RWPE1 (cell line): ENCODE results near the gene TBC1D24.

Source experiments
- CTCF ChIA-PET: fragments of 350-600 bp; sonication (Branson Sonifier 250); formaldehyde crosslinking; extraction: SDS; loops from one replicate; lab custom pipeline; 2021; lab: Yijun Ruan, JAX
- POLR2A ChIA-PET: fragments of 400-600 bp; formaldehyde crosslinking; extraction: SDS; loops from one replicate; lab custom pipeline; 2020; ENCODE audit warnings: antibody characterized with exemption; ENCODE audit not compliant: low non-redundant PET; lab: Yijun Ruan, JAX
- DNase-seq: peaks from one replicate; pipeline ENCODE4 v3.0.0; 2012; ENCODE audit warnings: low spot score
- H3K27ac ChIP-seq: fragments of 450-650 bp; 2 replicates; pipeline ENCODE4 v1.5.1; 2017
- TF ChIP-seq, protein P1 (sequence below): fragments of 450-650 bp; conservative IDR thresholded peaks from 2 replicates; pipeline ENCODE4 v1.5.1; 2017; ENCODE audit warnings: low read depth, mild to moderate bottlenecking

TBC1D24 gene

GRCh38 chr16:2474877-2475412 lies at the start of gene TBC1D24:
TBC1D24 (plus strand) TSS chr16:2475127; CDS start chr16:2496149, 21,022 bp downstream.
- CTCF ChIA-PET: interaction anchor here (4.0 kb wide), 1 partner anchor 26 kb away, joined by 12 read pairs; no protein-coding TSS in a partner anchor
- POLR2A ChIA-PET: no interaction called here
- H3K27ac ChIP-seq: peak within 1 kb of the TSS; percentile 85
- DNase-seq: peak; percentile 97
- TF ChIP-seq, protein P1, sequence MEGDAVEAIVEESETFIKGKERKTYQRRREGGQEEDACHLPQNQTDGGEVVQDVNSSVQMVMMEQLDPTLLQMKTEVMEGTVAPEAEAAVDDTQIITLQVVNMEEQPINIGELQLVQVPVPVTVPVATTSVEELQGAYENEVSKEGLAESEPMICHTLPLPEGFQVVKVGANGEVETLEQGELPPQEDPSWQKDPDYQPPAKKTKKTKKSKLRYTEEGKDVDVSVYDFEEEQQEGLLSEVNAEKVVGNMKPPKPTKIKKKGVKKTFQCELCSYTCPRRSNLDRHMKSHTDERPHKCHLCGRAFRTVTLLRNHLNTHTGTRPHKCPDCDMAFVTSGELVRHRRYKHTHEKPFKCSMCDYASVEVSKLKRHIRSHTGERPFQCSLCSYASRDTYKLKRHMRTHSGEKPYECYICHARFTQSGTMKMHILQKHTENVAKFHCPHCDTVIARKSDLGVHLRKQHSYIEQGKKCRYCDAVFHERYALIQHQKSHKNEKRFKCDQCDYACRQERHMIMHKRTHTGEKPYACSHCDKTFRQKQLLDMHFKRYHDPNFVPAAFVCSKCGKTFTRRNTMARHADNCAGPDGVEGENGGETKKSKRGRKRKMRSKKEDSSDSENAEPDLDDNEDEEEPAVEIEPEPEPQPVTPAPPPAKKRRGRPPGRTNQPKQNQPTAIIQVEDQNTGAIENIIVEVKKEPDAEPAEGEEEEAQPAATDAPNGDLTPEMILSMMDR: no peak

GRCh38 chr16:2425825-2426430 lies 49.0 kb upstream of the TBC1D24 start:
- H3K27ac ChIP-seq: peak overlapping the region; percentile 79; the same call in 1 of the 2 replicates
- TF ChIP-seq, protein P1: no peak
- POLR2A ChIA-PET: no interaction called here
- no peak for DNase-seq
- CTCF ChIA-PET: interaction anchor here (0.7 kb wide), 1 partner anchor 90 kb away, joined by 7 read pairs; no protein-coding TSS in a partner anchor

DNA sequence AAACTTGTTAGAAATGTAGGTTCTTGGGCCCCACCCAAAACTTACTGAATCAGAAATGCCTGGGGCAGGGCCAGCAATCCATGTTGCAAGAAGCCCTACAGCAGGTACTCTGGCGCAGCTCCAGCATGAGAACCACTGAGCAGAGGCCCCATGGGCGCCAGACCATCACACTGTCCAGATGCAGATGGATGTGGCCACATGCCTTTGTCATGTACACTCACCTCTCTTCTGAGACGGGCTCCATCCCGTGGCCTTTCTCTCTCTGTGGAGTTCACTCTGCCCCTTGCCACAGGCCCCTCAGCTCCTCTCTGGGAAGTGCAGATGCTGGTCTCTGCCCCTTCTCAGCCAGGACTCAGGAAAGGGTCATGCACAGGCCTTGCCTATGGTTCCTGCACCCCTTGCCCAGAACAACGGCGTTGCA lies 48.0 kb upstream of the TBC1D24 start:
- CTCF ChIA-PET: no interaction called here
- POLR2A ChIA-PET: no interaction called here

DNA sequence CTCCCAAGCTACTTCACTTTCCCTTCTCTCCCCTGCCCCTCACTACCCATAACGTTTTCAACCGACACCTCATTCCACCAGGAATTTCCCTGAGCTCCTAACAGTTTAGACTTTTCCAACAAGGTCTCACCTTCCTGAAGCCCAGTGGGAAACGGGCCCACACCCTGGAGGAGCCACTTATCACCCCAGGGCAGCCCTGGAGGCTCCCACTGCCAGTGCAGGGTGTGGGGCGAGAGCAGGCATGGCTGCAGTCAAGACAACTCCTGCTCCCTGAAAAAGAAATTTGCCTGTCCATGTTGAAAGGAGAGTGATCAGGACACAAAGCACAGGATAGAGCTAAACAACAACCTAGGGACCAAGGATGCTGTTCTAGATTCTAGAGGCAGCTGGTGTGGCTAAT lies 47.4 kb upstream of the TBC1D24 start:
- POLR2A ChIA-PET: no interaction called here
- CTCF ChIA-PET: interaction anchor here (0.8 kb wide), 1 partner anchor 36 kb away, joined by 3 read pairs; no protein-coding TSS in a partner anchor
- TF ChIP-seq, protein P1: no peak
- H3K27ac ChIP-seq: peak overlapping the region; percentile 79
- no peak for DNase-seq

More for the DNA sequence above, 48.0 kb upstream of the TBC1D24 start:
- peak overlapping the region; percentile 79 for H3K27ac ChIP-seq
- peak; percentile 27 for DNase-seq
- TF ChIP-seq, protein P1: no peak

GRCh38 chr16:2428051-2428783 lies 46.7 kb upstream of the TBC1D24 start:
- TF ChIP-seq, protein P1: peak; percentile 16; the same call in 1 of the 2 replicates
- ChIA-PET CTCF (interaction anchor here (0.6 to 3.3 kb wide), 5 partner anchors 11 to 599 kb away, joined by 3 to 14 read pairs (median 4); no protein-coding TSS in a partner anchor), POLR2A (no interaction called here)
- peak; percentile 26 for DNase-seq
- H3K27ac ChIP-seq: peak overlapping the region; percentile 79

GRCh38 chr16:2428784-2429033 lies 46.2 kb upstream of the TBC1D24 start:
- CTCF ChIA-PET: interaction anchor here (0.9 to 3.3 kb wide), 3 partner anchors 11 to 598 kb away, joined by 4 to 14 read pairs (median 5); no protein-coding TSS in a partner anchor
- TF ChIP-seq, protein P1: 0 out of 2 replicates have a peak, but pooled peaks have one; percentile 1
- DNase-seq: no peak
- H3K27ac ChIP-seq: peak overlapping the region; percentile 79
- POLR2A ChIA-PET: no interaction called here
